Activated CD4-positive, alpha-beta T cell treated with anti-CD3 and anti-CD28 coated beads, Interleukin-2, amount 50 U/mL, for 1 hour (primary cell): ENCODE data around the gene GSC2.

Experiments
- DNase-seq: peaks from one replicate; pipeline ENCODE4 v3.0.0-alpha.2; 2020

The GSC2 gene

DNA sequence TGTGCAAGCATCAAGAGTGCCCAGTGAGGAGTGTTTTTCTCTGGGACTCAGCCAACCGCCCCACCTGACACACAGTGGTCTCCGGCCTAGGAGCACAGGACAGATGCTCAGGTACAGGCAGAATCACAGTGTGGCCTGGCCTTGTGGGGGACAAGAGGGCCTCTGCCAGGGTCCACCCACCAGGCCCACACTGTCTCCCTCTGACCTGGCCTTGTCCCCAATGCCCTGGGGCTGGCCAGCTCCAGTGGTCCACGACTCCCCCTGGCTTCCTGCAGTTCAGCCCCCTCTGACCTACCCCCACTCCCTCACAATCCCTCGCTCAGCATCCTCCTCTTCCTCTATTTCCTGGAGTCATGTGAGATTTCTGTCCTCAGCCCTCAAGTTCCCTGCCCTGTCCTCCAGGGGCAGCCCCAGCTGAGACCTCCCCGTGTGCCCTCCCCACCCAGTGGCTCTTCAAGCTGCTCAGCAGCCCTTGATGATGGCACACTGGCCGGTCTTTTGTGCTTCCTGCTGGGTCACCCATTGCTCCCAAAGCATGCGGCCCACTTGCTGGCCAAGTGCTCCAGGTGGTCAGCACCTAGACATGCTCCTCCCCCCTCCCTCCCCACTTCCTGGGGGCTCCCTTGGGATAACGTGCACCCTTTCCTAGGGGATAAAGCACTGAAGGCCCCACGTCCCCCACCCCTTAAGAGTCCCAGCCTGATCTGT, 17.2 kb downstream of the GSC2 start:
- no peak for DNase-seq

GRCh38 chr22:19132153-19132552, 17.9 kb downstream of the GSC2 start:
- DNase-seq: no peak

DNA sequence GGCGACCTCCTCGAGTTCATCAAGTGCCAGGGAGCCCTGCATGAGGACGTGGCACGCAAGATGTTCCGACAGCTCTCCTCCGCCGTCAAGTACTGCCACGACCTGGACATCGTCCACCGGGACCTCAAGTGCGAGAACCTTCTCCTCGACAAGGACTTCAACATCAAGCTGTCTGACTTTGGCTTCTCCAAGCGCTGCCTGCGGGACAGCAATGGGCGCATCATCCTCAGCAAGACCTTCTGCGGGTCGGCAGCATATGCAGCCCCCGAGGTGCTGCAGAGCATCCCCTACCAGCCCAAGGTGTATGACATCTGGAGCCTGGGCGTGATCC, 18.4 kb downstream of the GSC2 start:
- DNase-seq: no peak

DNA sequence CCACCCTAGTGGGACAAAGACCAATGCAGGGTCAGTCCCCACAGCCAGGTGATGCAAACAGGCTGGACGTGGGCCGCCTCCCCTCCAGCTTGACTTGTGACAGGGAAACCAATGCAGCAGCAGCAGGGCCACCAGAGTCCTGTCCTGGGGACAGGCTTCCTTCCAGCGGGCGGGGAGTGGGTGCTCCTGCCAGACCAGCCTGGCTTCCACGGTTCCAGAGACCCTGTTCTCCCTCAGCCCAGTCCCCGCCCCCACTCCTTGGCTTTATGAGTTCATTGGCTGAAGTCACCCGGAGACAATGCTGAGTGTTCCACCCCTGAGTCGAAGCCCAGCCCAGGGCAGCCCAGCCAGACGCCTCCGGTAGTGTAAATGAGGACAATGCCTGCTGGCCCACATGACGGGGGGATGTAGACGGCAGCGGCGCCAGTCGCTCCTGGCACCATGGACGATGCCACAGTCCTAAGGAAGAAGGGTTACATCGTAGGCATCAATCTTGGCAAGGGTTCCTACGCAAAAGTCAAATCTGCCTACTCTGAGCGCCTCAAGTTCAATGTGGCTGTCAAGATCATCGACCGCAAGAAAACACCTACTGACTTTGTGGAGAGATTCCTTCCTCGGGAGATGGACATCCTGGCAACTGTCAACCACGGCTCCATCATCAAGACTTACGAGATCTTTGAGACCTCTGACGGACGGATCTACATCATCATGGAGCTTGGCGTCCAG, 19.0 kb downstream of the GSC2 start, which contains the start of gene TSSK2:
Gene TSSK2, plus strand, starts transcription at position 350 of the 726 bp plus-strand sequence. Its CDS starts 92 bp downstream, at position 442.
- no peak for DNase-seq

DNA sequence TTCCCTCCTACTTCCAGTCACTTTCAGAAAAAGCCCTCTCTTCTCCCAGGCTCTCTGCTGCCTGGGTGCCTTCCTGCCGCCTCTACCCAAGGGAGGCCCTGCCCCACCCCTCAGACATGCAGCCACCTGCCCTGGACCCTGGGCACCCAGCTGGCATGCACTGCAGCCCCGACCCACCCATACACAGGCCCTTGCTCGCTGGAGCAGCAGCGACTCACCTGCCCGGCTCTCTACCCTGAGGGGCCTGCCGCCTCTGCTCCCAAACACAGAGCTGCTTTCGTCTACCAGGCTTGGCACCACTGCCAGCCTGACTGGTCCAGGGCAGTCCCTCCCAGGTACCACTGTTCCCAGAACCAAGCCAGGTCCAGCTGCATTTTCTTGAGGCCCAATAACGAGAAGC, 20.2 kb downstream of the GSC2 start:
- DNase-seq: no peak

DNA sequence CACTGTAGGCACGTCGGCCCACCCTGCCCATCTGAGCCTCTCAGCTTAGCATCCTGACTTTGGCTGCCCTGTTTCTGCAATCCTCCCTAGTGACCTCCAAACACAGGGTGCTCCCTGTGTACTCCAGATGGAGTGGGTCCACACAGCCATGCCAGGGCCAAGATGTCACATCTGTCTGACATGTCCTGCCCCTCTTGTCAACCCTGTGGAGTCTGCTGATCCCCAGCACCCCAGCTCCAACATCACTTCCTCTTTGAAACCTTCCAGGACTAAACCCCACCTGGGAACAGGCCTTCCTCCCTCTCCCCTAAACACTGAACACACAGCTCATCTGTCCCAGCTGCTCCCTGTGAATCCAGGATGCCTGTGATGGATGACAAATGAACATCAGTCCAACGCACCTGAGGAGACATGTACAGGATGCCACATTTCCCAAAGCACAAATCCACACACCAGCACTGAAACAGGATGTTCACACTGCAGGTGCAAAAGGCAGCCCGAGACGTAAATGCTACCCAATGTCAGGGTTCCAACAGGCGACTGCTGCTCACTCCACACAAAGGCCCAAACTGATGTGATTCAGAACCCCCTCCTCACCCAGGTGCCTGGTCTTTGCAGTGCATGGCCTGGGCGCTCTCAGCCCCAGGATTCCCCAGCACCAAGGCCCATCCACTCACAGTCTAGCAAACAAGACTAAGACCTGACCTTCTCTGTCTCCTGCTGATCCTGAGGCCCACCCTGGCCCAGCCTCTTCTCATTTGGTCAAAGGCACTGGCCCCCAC, 21.0 kb downstream of the GSC2 start:
- no peak for DNase-seq

DNA sequence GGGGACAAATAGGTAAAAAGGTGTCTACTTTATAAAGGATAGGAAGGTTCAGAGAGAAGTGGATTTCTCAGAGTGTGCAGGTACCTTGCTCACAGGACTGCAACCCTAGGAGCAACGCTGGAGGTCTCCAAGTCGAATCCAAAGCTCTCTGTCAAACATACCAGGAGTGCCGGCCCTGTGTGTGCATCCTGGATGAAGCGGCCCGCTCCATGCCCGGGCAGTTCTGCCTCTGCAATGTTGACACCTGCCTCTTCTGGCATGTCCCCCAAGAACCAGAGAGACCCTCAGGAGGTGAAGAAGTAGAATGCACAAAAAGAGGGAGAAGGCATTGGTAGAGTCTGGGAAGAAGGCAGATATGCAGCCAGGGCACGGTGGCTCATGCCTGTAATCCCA, 22.1 kb downstream of the GSC2 start:
- no peak for DNase-seq

DNA sequence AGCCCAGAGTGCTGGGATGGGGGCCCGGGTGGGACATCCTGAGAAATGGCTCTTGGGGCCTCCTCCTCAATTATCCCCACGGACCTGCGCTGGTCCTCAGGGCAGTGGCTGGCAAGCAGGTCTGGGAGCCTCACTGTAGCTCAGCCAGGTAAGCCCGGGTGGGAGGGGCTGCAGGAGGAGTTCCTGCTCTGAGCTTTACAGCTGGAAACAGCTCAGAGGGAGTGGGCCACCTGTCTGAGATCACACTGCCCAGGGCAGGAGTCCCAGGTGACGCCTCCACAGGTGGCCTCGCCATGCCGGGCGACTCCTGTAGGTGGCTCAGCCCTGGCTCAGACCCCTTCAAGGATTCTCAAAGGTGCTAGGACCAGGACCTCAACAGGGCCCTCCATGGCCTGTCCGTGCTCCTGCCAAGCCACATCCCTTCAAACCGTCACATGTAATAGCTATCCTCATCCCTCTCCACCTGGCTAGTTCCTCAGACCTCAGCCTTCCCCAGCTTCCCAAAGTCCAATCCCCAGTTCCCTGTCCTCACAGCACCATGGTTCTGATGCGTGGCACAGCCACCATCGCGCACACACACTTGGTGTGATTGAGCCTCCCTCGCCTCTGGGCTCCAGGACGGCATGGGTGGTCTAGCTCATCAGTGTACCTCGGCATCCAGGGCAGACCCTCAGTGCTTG, 22.6 kb downstream of the GSC2 start:
- DNase-seq: no peak

DNA sequence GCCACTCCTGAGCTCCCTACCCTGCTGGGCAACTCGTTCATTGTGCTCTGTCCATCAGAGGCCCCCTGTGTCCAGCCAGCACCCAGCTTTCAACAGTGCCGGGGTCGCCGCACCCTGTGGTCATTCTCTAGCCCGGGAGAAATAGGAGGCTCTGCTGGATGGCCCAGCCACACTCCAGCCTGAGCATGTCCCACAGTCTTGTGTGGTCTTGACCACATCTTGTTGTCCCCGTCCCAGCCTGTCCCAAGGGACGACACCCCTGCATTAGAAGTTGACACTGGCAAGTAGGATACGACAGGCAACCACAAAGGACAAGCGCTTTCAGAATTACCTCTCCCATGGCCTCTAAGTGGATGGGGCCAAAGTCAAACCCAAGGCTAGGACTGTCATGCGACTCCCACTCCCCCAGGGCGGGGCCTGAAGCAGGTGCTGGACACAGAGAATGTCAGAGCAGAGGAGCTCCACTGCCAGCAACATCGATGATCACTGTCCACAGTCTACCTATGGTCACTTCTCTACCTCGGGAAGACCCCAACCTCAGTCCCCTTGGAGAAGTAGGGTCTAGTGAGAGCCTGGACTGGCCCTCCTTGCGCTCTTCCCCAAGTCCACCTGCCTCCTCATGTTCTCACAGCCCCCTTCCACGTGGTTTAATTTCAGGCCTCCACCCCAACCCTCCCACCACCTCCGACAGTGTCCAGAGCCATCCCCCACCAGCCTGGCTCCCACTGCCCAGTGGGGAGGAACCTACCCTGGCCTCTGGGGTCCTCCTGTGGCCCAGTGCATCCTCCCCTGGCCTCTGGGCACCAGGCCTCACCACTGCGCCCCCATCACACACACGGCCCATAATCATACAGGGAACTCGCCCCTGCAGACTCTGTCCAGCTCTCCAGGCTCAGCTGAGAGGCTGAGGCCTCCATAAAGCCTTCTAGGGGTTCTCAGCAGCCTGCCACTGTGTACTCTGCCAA, 23.5 kb downstream of the GSC2 start:
- DNase-seq: no peak

- no peak for DNase-seq
Observed at GRCh38 chr22:19125474-19126308, 24.4 kb downstream of the GSC2 start.

DNA sequence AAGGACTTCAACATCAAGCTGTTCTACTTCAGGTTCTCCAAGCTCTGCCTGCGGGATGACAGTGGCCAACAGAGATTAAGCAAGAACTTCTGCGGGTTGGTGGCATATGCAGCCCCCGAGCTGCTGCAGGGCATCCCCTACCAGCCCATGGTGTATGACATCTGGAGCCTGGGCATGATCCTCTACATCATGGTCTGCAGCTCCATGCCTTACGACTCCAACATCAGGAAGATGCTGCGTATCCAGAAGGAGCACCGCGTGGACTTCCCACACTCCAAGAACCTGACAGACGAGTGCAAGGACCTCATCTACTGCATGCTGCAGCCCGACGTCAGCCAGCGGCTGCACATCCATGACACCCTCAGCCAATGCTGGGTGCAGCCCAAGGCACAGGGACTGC, 25.1 kb downstream of the GSC2 start:
- no peak for DNase-seq

DNA sequence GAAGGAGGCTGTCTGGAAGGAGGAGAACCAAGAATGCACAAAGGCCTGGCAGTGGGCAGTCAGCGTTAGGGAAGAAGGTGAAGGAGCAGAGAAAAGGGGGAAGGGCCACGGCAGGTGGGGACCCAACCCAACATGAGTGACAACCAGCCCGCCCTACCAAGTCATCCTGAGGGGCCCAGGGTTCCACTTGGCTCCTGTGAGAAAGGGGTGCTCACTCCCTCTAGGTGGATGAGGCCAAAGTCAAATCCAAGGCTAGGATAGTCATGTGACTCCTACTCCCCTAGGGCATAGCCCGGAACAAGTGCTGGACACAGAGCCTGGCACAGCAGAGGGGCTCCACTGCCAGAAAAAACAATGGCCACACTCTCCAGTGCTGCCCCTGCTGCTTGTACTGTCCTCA, 25.7 kb downstream of the GSC2 start:
- no peak for DNase-seq

DNA sequence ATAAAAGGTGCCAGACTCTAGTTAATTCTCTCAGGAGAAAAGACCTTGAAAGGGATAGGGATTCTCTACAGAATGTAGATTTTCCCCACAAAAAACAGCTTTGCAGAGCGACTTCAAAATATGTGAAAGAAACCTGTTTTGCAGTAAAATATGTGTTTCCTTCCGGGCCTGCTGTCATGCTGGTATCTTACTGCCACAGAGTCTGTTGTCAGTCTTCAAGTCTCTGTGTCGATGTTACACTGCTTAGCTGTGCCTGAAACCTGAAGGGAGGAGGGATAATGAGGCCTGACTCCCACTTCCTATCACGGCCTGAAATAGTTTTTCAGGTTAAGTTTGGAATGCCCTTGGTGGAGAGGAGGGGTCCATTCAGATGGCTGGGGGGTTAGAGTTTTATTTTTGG, 26.2 kb downstream of the GSC2 start:
- DNase-seq: no peak

- no peak for DNase-seq
Observed at GRCh38 chr22:19122752-19123492, 27.2 kb downstream of the GSC2 start.

- peak; percentile 97 for DNase-seq
Observed at GRCh38 chr22:19122143-19122751, 27.8 kb downstream of the GSC2 start, which contains the start of gene DGCR2. TSS of gene DGCR2 (minus strand) at chr22:19122412. CDS start at chr22:19122206, 206 bp downstream.

- DNase-seq: no peak
Observed at GRCh38 chr22:19121631-19122142, 28.4 kb downstream of the GSC2 start.

DNA sequence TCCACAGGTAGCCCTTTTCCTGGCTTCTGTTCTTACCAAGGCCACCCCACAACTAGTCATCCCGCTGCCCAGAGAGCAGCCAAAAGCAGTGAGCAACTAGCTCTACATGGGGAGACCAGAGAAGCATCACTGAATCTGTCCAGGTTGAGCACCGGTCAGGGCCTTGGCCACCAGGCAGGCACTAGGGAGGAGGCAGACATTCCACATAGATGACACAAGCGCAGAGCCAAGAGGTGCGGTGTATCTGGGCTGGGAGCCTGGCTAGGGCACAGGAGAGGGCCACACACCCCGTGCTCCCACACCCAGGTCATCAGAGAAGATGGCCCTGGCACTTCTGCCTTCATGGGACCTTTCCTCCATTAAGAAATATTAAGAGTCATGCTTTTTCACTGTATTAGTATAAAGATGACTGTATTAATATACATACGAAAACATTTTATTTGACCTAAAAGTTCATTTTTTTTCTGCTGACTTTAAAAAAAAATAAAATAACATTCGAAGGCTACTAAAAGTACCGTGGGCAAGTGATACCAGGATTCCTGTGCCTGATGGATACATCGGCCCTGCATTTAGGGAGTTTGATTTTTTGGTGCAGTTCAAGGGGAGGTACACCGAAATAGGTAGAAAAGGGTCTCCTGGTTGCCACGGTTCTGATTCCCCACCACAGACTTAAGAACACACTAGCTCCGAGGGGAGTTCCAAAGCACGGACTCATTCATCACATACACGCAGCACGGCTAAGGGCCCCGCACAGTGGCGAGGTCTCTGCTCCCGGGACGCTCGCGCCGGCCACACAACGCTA, 29.1 kb downstream of the GSC2 start:
- peak; percentile 24 for DNase-seq

DNA sequence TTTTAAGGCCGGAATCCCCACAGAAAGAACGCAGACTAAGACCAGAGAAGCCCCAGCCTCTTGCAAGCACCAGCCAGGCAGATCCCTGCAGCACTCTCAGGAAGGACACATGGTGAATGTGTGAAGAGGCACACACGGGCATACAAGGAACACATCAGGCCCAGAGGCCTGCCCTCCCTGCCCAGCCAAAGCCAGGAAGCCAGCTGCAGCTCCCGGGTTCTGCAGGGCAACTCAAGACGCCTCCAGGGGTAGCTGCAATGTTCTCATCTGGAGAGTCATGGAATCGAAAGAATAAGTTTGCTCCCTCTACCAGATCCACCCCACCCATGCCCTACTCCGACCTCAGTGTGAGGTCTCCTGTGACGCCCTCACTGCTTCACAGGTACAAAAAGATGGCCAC, 30.1 kb downstream of the GSC2 start:
- no peak for DNase-seq
